Ectodermal cell (in vitro differentiated cells): ENCODE results near the gene ETHE1.

ENCODE experiments used
- H3K27ac ChIP-seq: 2 replicates; pipeline ENCODE4 v1.7.0; 2013; ENCODE audit warnings: mild to moderate bottlenecking, low read depth, low read length; ENCODE audit not compliant: insufficient read depth, poor library complexity, severe bottlenecking
- H3K27me3 ChIP-seq: 2 replicates; pipeline ENCODE4 v1.7.0; 2013; ENCODE audit warnings: mild to moderate bottlenecking, low read length; ENCODE audit not compliant: insufficient read depth, control insufficient read depth, poor library complexity, severe bottlenecking
- H3K36me3 ChIP-seq: one replicate; pipeline ENCODE4 v1.7.0; 2013; ENCODE audit warnings: low read length; ENCODE audit not compliant: control insufficient read depth, insufficient read depth
- H3K4me1 ChIP-seq: one replicate; pipeline ENCODE4 v1.7.0; 2013; ENCODE audit warnings: low read length; ENCODE audit not compliant: control insufficient read depth, insufficient read depth
- H3K4me3 ChIP-seq: 2 replicates; pipeline ENCODE4 v1.7.0; 2013; ENCODE audit warnings: low read depth, low read length, control low read depth; ENCODE audit not compliant: insufficient read depth
- H3K9me3 ChIP-seq: 2 replicates; pipeline ENCODE4 v1.7.0; 2013; ENCODE audit warnings: mild to moderate bottlenecking, low read length, moderate library complexity; ENCODE audit not compliant: control insufficient read depth
- WGBS, 2 experiments: methylation state at CpG; one replicate each; pipeline ENCODE4 v1.1.7; 2013; ENCODE audit warnings: missing lambda C conversion rate in 2 of 2; 5-methylcytosine and 5-hydroxymethylcytosine counted together

Gene ETHE1

DNA sequence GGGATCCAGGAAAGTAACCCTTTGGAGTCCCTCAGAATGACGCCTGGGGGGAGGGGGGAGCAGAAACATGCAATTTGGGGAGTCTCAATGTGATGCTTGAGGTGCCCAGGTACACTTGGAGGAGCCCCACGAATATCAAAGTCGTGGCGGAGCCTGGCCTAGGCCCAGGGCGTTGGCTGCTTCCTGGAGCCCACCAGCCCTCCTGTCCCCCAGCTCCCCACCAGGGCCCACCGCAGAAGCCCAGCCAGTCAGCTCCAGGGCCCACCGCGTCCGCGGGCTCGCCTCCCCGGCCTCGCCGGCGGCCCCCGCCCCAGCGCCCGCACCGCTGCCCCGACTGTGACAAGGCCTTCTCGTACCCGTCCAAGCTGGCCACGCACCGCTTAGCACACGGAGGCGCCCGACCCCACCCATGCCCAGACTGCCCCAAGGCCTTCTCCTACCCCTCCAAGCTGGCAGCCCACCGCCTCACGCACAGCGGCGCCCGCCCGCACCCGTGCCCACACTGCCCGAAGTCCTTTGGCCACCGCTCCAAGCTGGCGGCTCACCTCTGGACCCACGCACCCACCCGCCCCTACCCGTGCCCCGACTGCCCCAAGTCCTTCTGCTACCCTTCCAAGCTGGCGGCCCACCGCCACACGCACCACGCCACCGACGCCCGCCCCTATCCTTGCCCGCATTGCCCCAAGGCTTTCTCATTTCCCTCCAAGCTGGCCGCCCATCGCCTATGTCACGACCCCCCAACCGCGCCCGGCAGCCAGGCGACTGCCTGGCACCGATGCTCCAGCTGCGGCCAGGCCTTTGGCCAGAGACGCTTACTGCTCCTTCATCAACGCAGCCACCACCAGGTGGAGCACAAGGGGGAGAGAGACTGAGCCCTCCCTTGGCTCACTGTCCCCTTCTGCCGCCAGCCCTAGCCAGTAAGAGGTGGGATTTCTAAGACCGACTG, 8.1 kb upstream of the ETHE1 start:
- Histone ChIP-seq H3K36me3 (peaks cover 19% of the 10 kb centered on the region), H3K27me3 (no peaks in the 10 kb centered on the region), H3K9me3 (peaks cover 2% of the 10 kb centered on the region), H3K27ac (no peak overlapping the region), H3K4me3 (no peak overlapping the region), H3K4me1 (peaks cover 10% of the 10 kb centered on the region)
- WGBS, 2 experiments = 83 to 84% methylated on average over 62 of the region's 62 CpGs

DNA sequence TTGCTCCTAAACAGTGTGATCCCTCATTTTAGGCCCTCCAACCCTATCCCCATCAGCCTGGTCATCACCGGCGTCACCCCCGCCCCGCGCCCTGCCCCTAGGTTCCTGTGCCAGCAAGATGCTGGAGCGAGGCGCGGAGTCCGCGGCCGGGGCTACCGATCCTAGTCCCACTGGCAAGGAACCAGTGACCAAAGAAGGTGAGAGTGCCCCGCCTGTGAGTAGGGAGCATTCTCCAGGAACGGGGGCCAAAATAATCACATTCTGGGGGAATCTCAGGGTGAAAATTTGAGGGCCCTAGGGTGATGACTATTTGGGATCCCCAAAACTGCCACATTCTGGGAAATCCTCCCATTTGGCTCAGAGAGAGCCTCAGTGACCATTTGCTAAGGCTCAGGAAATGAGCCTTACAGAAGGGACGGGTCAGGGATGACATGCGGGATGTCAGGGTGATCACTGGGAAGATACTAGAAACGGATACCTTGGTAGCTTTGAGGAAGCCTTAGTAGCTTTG, 7.4 kb upstream of the ETHE1 start:
- Histone ChIP-seq H3K27me3 (no peaks in the 10 kb centered on the region), H3K36me3 (peaks cover 13% of the 10 kb centered on the region), H3K4me3 (peak overlapping the region; percentile 16), H3K27ac (no peak overlapping the region), H3K9me3 (peaks cover 2% of the 10 kb centered on the region), H3K4me1 (peaks cover 10% of the 10 kb centered on the region)
- WGBS, 2 experiments = 30 to 34% methylated on average over 17 of the region's 17 CpGs

DNA sequence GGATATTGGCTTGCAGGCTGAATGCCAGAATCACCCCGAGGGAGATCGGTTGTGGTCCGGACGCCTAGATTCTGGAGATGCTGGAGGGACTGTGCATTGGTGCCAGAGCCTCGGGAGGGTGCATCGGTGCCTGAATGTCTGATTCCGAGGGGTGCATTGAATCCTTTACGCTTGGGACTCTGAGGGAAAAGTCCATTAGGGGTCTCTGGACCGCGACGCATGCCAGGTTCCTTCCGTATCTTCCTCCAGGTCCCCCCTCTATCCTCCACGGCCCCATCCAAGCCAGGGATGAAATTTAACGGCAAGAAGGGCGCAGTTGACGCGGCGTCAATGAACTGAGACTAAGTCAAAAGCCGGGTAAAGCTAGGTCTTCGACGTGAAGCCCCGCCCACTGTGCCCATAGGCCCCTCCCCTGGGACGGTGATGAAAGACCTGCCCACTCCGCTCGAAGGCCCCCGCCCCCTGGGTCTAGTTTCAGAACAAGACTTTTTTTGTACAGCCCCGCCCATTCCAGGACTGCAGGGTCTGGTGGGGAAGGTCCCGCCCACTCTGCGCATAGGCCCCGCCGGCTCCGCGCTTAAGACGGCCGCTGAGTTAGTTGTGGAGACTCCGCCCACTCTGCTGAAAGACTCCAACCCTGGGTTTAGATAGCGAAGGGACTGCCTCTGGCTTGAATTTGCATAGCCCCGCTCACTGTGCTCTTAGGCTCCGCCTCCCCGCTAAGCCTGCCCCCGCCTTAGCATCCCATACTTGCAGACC, 6.7 kb upstream of the ETHE1 start:
- H3K4me3 ChIP-seq = peak overlapping the region; percentile 33
- peak overlapping the region; percentile 86 for H3K27ac ChIP-seq
- H3K9me3 ChIP-seq = no peaks in the 10 kb centered on the region
- peaks cover 7% of the 10 kb centered on the region for H3K36me3 ChIP-seq
- WGBS, 2 experiments = 1% methylated on average over 41 of the region's 41 CpGs
- H3K4me1 ChIP-seq = peaks cover 10% of the 10 kb centered on the region
- no peaks in the 10 kb centered on the region for H3K27me3 ChIP-seq

DNA sequence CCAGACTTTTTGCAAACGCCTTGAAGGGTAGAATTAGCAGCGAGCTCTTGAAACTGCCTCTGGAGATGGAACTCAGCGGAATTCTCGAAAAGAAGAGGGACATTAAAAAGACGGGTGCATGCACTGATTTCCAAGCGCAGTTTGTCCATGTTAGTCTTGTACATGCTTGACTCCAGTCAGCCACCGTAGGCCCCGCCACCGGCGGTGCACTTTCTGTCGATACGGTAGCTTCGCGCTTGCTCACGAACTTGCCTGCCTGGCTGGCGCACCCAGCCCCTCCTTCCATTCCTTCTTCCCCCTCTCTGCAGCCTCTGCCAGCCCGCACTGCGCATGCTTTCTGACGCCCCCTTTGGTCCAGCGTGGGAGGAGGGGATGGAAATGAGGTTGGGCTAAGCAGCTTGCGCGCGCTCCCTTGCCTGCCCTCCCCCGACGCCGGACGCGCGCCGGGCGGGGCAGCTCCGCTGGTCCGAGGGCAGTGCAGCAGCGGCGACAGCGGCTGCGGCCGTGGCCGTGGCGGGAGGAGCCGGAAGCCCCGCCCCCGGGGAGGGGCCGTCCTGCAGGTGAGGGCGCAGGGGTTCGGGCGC, 6.1 kb upstream of the ETHE1 start, which contains the start of gene ZNF575:
Gene ZNF575 (plus strand): TSS at position 227 of the 584 bp plus-strand sequence. CDS start 1,235 bp downstream, outside the sequence.
- peaks cover 10% of the 10 kb centered on the region for H3K4me1 ChIP-seq
- 1% methylated on average over 47 of the region's 47 CpGs for WGBS, 2 experiments
- peaks cover under 1% of the 10 kb centered on the region for H3K36me3 ChIP-seq
- peak within 1 kb of the TSS; percentile 86 for H3K27ac ChIP-seq
- H3K9me3 ChIP-seq = no peaks in the 10 kb centered on the region
- H3K4me3 ChIP-seq = peak within 1 kb of the TSS; percentile 33
- no peaks in the 10 kb centered on the region for H3K27me3 ChIP-seq

DNA sequence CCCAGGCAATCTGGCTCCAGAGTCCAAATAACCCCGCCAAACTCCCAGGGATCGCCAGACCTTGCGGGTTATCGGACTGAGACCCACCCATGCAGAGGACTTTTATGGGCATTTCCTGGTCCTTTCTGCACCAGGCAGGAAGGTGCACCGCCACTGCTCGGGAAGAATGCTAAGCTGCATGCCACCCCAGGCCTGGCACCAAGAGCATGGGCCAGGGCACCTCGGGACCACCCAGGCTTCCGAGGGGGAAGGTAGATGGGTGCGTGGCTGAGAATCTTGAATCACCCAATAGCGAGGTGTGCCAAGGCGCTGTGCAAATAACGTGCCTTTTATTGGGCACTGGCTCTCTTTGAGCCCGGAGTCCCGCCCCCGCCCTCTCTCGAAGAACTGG, 5.6 kb upstream of the ETHE1 start:
- H3K9me3 ChIP-seq = no peaks in the 10 kb centered on the region
- H3K4me3 ChIP-seq = peak overlapping the region; percentile 33
- no peak overlapping the region for H3K27ac ChIP-seq
- no peaks in the 10 kb centered on the region for H3K27me3 ChIP-seq
- WGBS, 2 experiments = 21% methylated on average over 16 of the region's 16 CpGs
- no peaks in the 10 kb centered on the region for H3K36me3 ChIP-seq
- peaks cover 10% of the 10 kb centered on the region for H3K4me1 ChIP-seq

DNA sequence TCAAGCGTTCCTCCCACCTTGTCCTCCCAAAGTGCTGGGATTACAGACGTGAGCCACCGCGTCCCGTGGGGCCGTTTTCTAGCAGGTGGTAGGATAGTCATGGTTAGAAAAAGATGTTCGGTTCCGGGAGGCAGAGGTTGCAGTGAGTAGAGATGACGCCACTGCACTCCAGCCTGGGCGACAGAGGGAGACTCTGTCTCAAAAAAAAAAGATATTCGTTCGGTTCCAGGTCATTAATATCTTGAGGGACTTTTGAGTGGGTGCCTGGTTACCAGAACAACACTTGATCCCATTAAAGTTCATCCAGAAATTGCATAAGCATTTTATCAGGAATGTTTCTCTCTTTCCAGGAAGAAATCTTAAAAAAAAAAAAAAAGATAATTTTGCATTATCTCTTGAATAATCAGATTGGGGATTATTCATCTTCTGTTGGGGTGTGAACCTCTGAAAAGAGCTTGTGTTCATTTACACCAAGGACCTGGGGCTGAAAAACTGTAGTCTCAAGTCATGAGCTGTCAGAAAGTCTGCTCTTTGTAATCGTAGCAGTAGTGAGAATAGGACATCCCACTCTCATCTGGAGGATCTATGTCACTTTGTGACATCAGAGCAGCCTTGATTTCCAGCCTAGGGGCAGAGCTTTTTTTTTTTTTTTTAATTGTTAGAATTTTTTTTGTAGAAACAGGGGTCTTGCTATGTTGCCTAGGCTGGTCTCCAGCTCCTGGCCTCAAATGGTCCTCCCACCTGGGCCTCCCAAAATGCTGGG, 1.0 kb upstream of the ETHE1 start:
- Histone ChIP-seq H3K4me1 (peaks cover 16% of the 10 kb centered on the region), H3K27me3 (peaks cover 17% of the 10 kb centered on the region), H3K4me3 (no peak overlapping the region), H3K27ac (no peak overlapping the region), H3K36me3 (no peaks in the 10 kb centered on the region), H3K9me3 (no peaks in the 10 kb centered on the region)
- WGBS, 2 experiments = 59 to 64% methylated on average over 13 of the region's 13 CpGs

DNA sequence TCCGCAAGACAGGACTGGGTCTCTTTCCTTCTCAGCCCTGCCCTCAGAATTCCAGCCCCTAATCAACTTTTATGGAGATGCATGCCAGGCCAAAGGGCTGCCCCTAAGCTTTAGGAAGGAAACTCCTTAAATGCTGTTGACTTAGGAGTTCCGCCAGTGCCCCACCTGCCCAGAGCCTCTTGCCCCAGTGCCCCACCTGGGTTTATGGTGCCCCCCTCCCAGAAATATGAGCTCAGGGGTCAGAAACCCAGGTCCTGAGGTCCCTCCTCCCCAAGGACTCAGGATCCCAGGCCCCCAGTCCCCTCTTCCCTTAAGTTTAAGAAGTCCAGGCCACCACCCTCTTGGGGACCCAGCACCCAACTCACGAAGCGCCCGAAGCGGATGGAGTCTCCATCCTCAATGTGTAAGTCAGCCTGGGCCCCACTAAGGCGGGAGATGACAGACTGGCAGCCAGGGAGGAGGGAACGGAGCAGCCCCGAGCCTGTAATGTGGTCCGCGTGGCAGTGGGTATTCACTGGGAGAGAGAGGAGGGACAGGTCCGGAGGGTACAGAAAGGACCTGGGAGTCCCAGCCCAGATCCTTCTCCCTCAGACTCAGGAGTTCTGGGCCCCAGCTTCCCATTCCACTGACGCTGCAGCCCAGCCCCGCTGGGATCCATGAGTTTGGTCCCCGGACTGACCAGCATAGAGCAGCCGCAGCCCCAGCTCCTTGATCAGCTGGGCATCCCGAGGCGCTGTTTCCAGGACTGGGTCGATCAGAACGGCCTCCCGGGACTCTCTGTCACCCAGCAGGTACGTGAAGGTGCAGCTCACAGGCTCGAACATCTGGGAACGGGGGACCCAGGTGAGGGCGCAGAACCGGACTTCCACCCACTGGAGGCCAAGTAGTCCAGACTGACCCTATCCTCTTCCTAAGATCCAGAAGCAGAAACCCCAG, 897 bp downstream of the ETHE1 start:
- H3K27ac ChIP-seq = no peak overlapping the region
- no peaks in the 10 kb centered on the region for H3K9me3 ChIP-seq
- peaks cover 10% of the 10 kb centered on the region for H3K4me1 ChIP-seq
- peak overlapping the region; percentile 57 for H3K4me3 ChIP-seq
- no peaks in the 10 kb centered on the region for H3K36me3 ChIP-seq
- peaks cover 17% of the 10 kb centered on the region for H3K27me3 ChIP-seq
- WGBS, 2 experiments = 3% methylated on average over 26 of the region's 26 CpGs

DNA sequence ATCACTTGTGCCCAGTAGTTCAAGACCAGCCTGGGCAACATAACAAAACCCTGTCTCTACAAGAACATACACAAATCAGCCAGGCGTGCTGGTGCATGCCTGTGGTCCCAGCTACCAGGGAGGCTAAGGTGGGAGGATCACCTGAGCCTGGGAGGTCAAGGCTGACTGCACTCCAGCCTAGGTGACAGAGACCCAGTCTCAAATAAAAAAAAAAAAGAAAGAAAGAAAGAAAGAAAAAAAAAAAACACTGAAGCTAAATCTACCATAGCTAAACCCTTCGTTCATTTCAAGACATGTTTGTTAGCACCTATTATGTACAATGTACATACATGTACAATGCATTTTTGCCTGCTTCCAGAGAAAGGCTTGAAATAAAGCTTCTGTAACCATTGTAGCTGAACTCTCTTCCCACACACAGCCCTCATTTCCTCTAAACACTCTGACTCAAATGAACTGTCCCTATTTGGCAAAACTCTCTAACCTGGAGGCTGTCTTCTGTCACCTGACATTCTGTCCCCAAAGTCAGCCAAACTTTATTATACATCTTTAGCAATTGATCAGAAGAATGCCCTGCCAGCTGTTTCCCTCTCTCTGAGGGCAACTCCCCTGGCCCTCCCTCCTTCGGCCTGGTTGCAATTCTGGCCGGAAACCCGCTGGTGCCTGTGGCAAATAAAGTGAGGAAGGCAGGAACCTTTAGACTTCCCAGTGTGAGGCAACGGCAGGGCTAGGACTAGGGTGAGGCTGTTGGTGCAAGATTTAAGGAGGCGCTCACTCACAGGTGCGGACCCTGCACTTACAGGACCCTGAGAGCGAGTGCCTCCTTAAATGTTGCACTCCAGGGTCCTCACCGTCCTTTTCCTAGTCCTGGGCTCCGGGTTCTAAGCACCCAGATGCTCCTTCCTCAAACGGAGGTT, 1.8 kb downstream of the ETHE1 start:
- peak overlapping the region; percentile 57 for H3K4me3 ChIP-seq
- no peaks in the 10 kb centered on the region for H3K9me3 ChIP-seq
- H3K4me1 ChIP-seq = peaks cover 10% of the 10 kb centered on the region
- H3K27ac ChIP-seq = no peak overlapping the region
- no peaks in the 10 kb centered on the region for H3K36me3 ChIP-seq
- H3K27me3 ChIP-seq = peaks cover 17% of the 10 kb centered on the region
- WGBS, 2 experiments = 12 to 19% methylated on average over 11 to 12 of the region's 12 CpGs
